Activated T-cell treated with anti-CD3 and anti-CD28 coated beads, Interleukin-2, amount 50 U/mL, for 24 hours (primary cell): ENCODE data around the gene SMG9.
A peak's percentile ranks its signal among the peaks of the same experiment; 100 is the strongest.

Experiments used
- DNase-seq: peaks from one replicate; pipeline ENCODE4 v3.0.0-alpha.2; 2020
- H3K27ac Mint-ChIP-seq: 2 replicates; pipeline ENCODE4 v1.8.0; 2020; ENCODE audit warnings: mild to moderate bottlenecking, mixed read lengths
- H3K27me3 Mint-ChIP-seq: 2 replicates; pipeline ENCODE4 v1.8.0; 2020; ENCODE audit warnings: mixed read lengths
- H3K36me3 Mint-ChIP-seq: 2 replicates; pipeline ENCODE4 v1.8.0; 2020; ENCODE audit warnings: low read depth, mixed read lengths
- H3K4me1 Mint-ChIP-seq: 2 replicates; pipeline ENCODE4 v1.8.0; 2020; ENCODE audit warnings: low read depth, mixed read lengths
- H3K4me3 Mint-ChIP-seq: 2 replicates; pipeline ENCODE4 v1.8.0; 2020; ENCODE audit warnings: mild to moderate bottlenecking, moderate library complexity, mixed read lengths
- H3K9me3 Mint-ChIP-seq: 2 replicates; pipeline ENCODE4 v1.8.0; 2020; ENCODE audit warnings: mixed read lengths

Gene SMG9

DNA sequence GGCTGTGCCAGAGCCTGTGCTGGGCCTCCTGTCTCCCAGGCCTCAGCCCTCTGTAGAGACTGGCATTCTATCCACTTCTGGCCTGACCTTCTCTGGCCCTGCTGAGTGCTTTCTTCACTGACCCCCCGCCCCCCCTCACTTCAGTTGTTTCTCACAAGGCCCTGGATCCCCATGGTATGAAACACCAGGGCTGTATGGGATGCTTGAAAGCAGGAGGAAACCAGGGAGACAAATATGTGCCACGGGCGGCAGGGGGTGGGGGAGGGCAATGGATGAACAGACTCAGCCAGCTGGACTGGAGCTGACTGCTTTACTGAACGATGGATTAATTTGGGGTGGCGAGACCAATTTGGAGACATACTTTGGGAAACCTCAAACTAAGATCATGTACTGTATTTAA lies 24.8 kb downstream of the SMG9 start:
- no peak for DNase-seq
- H3K9me3 Mint-ChIP-seq, result no peaks in the 10 kb centered on the region
- peaks cover 71% of the 10 kb centered on the region for H3K36me3 Mint-ChIP-seq
- no peaks in the 10 kb centered on the region for H3K27me3 Mint-ChIP-seq
- H3K4me3 Mint-ChIP-seq, result no peak overlapping the region
- H3K4me1 Mint-ChIP-seq, result no peaks in the 10 kb centered on the region
- peak overlapping the region; percentile 5 for H3K27ac Mint-ChIP-seq

DNA sequence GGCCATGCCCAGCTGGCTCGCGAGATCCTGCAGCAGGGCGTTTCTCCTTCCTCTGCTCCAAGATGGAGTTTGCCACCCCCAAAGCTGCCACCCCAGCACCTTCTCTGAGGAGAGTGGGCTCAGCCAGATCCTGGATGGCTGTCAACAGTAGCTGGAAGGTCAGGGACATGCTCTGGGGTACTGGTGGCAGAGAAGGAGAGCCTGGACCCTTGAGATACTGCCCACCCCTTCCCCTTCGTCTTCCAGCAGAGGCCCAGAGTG lies 27.2 kb downstream of the SMG9 start:
- peaks cover 47% of the 10 kb centered on the region for H3K36me3 Mint-ChIP-seq
- no peak for DNase-seq
- no peaks in the 10 kb centered on the region for H3K4me1 Mint-ChIP-seq
- H3K9me3 Mint-ChIP-seq, result no peaks in the 10 kb centered on the region
- H3K4me3 Mint-ChIP-seq, result no peak overlapping the region
- H3K27ac Mint-ChIP-seq, result no peak overlapping the region
- no peaks in the 10 kb centered on the region for H3K27me3 Mint-ChIP-seq

DNA sequence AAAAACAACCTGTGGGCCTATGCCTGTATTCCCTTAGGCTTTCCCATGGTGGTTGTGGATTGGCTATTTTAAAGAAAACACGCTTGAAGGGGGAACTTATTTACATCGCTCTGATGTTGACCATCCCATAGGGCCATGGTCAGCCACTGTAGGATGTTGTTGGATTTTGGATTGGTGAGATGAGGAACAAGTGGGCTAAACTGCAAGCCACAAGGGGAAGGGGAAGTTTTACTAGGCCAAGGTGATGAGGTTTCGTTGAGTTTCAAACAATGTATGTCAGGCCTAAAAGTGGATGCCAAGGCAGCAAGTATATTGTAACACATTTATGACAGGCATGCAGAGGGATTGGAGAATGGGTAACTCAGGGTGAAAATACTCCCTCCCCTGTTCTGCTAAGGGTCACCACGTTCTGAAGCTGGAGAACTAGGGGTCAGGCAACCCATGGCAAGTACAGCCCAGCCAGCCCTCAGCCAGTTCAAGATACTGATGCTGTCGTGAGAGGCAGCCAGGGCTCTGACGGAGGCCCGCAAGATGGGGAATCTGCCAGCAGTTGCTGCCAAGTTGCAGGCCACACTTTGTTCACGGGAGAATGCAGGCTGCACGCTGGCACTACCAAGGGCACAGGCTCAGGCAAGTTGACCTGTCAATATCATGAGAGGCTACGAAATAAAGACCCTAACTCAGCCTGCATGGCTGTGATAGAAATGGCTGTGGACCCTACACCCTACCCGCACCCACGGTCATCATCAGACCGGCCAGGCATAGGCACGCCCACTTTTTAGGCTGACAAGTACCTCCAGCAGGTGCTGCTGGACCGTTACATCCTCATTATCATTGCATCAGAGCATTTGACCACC lies 27.8 kb downstream of the SMG9 start:
- H3K36me3 Mint-ChIP-seq, result peaks cover 41% of the 10 kb centered on the region
- H3K4me3 Mint-ChIP-seq, result no peak overlapping the region
- no peak overlapping the region for H3K27ac Mint-ChIP-seq
- H3K4me1 Mint-ChIP-seq, result no peaks in the 10 kb centered on the region
- no peaks in the 10 kb centered on the region for H3K27me3 Mint-ChIP-seq
- DNase-seq, result no peak
- no peaks in the 10 kb centered on the region for H3K9me3 Mint-ChIP-seq

DNA sequence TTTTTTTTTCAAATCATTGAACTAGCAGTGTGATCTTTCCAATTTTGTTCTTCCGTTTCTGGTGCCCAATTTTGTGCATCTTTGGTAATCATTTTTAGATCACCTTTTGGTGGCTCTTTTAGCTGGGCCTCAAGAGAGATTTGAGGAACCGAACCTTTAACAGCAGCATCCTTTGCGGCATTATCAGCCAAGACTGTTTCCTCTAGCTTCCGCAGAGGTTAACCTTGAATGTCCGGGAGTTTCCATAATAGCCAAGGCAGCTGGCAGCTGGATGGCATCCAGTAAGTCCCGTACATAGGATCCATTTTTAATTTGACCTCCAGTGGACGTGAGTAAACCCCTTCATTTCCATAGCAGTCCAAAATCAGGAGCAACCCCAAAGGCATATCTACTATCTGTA lies 29.3 kb downstream of the SMG9 start:
- Mint-ChIP-seq H3K27me3 (peaks cover 3% of the 10 kb centered on the region), H3K9me3 (no peaks in the 10 kb centered on the region), H3K4me3 (no peak overlapping the region), H3K4me1 (peaks cover 2% of the 10 kb centered on the region), H3K36me3 (peaks cover 27% of the 10 kb centered on the region), H3K27ac (no peak overlapping the region)
- no peak for DNase-seq

DNA sequence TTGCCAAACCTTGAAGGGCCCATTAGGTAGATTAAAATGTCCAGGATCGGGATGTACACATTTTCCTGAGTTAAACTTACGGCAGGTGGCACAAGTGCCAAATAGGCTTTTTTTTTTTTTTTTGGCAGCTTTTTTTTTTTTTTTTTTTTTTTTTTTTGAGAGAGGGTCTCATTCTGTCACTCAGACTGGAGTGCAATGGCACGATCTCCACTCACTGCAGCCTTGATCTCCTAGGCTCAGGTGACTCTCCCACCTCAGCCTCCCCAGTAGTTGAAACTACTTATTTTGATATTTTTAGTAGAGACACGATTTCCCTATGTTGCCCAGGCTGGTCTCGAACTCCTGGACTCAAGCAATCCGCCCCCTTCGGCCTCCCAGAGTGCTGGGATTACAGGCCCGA lies 29.9 kb downstream of the SMG9 start:
- Mint-ChIP-seq H3K27me3 (peaks cover 3% of the 10 kb centered on the region), H3K27ac (no peak overlapping the region), H3K4me3 (no peak overlapping the region), H3K4me1 (peaks cover 2% of the 10 kb centered on the region), H3K9me3 (no peaks in the 10 kb centered on the region), H3K36me3 (peaks cover 21% of the 10 kb centered on the region)
- DNase-seq, result no peak

DNA sequence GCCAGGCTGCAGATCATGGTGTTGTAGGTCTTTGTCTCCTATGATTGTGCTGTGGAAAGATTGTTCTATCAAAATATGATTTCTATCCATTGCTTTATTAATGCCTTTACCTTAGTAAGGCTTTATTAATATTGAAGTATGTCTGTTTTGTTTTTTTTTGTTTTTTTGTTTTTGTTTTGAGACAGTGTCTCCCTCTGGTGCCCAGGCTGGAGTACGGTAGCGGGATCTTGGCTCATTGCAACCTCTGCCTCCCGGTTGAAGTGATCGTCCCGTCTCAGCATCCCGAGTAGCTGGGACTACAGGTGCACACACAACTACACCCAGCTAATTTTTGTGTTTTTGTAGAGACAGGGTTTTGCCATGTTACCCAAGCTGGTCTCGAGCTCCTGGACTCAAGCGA lies 31.2 kb downstream of the SMG9 start:
- DNase-seq, result no peak

DNA sequence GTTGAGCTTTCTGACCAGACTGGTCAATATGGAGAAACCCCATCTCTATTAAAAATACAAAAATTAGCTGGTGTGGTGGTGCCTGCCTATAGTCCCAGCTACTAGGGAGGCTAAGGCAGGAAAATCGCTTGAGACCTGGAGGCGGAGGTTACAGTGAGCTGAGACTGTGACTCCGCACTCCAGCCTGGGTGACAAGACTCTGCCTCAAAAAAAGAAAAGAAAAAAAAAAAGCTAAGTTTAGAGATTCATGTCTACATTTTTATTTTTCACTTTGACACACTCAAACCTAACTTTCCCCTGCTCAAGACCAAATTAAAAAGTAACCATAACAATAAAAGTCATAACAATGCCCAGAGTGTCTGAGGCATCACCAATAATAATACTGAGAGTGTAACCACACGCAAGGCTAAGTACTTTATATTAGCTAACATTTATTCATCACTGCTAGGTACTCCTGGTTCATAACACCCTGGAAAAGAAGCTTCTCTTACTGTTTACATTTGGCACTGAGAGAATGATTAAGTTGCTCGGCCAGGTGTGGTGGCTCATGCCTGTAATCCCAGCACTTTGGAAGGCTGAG lies 33.2 kb downstream of the SMG9 start:
- Mint-ChIP-seq H3K36me3 (no peaks in the 10 kb centered on the region), H3K27ac (no peak overlapping the region), H3K9me3 (no peaks in the 10 kb centered on the region), H3K27me3 (peaks cover 3% of the 10 kb centered on the region), H3K4me1 (peaks cover 2% of the 10 kb centered on the region), H3K4me3 (no peak overlapping the region)
- no peak for DNase-seq

More for the DNA sequence above, 31.2 kb downstream of the SMG9 start:
- Mint-ChIP-seq H3K4me1 (peaks cover 2% of the 10 kb centered on the region), H3K27ac (no peak overlapping the region), H3K27me3 (peaks cover 3% of the 10 kb centered on the region), H3K36me3 (peaks cover 8% of the 10 kb centered on the region), H3K4me3 (no peak overlapping the region), H3K9me3 (no peaks in the 10 kb centered on the region)

DNA sequence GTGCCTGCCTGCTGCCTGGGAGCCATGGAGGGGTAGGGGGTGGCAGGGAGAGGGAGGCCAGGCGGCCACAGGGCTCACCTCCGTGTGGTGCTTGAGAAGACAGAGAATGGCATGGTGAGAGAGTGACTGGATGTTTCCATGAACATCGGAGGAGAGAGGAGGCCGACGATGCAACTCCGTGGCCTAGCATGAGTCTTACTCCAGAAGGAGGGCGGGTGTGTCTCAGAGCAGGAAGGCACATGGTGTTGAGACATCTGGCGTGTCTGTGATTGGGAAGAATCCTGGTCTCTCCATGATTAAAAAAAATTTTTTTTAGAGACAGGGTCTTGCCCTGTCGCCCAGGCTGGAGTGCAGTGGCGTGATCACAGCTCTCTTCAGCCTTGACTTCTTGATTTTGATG lies 33.8 kb downstream of the SMG9 start:
- no peaks in the 10 kb centered on the region for H3K36me3 Mint-ChIP-seq
- H3K4me1 Mint-ChIP-seq, result peaks cover 2% of the 10 kb centered on the region
- H3K27me3 Mint-ChIP-seq, result peaks cover 4% of the 10 kb centered on the region
- H3K4me3 Mint-ChIP-seq, result no peak overlapping the region
- H3K27ac Mint-ChIP-seq, result peak overlapping the region; percentile 18
- no peak for DNase-seq
- H3K9me3 Mint-ChIP-seq, result no peaks in the 10 kb centered on the region

DNA sequence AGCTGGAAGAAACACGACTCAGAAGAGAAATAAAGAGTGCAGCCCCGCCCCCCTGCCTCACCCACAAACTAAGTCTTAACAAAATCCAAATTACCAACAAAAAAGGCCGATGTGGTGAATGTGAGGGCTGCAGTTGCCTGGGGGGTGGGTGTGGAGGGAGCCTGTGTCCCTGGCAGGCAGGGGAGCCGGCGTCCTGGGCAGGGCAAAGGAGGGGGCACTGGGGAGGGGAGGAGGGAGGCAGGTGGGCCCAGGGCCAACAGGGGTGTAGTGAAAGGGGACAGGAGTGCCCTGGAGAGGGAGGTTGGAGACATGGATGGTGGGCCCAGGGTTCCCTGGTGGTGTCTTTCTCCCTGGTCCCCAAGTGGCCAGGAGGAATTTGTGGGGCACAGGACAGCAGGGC lies 34.8 kb downstream of the SMG9 start:
- peaks cover 8% of the 10 kb centered on the region for H3K27me3 Mint-ChIP-seq
- H3K27ac Mint-ChIP-seq, result no peak overlapping the region
- H3K4me1 Mint-ChIP-seq, result peaks cover 2% of the 10 kb centered on the region

DNA sequence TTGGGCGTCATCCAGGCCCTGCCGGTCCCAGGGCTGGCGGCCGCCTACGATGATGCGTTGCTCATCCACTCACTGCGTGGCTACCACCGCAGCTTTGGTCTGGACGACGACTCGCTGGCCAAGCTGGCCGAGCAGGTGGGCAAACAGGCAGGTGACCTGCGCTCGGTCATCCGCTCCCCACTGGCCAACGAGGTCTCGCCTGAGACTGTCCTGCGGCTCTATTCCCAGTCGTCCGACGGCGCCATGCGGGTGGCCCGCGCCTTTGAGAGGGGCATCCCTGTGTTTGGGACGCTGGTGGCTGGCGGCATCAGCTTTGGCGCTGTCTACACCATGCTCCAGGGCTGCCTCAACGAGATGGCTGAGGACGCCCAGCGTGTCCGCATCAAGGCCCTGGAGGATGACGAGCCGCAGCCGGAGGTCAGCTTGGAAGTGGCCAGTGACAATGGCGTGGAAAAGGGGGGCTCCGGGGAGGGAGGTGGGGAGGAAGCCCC lies 35.3 kb downstream of the SMG9 start:
- Mint-ChIP-seq H3K27me3 (peaks cover 11% of the 10 kb centered on the region), H3K36me3 (no peaks in the 10 kb centered on the region), H3K4me1 (peaks cover 2% of the 10 kb centered on the region), H3K4me3 (no peak overlapping the region), H3K9me3 (no peaks in the 10 kb centered on the region), H3K27ac (no peak overlapping the region)
- no peak for DNase-seq

More for the DNA sequence above, 34.8 kb downstream of the SMG9 start:
- no peaks in the 10 kb centered on the region for H3K36me3 Mint-ChIP-seq
- no peak overlapping the region for H3K4me3 Mint-ChIP-seq
- no peaks in the 10 kb centered on the region for H3K9me3 Mint-ChIP-seq
- DNase-seq, result no peak

DNA sequence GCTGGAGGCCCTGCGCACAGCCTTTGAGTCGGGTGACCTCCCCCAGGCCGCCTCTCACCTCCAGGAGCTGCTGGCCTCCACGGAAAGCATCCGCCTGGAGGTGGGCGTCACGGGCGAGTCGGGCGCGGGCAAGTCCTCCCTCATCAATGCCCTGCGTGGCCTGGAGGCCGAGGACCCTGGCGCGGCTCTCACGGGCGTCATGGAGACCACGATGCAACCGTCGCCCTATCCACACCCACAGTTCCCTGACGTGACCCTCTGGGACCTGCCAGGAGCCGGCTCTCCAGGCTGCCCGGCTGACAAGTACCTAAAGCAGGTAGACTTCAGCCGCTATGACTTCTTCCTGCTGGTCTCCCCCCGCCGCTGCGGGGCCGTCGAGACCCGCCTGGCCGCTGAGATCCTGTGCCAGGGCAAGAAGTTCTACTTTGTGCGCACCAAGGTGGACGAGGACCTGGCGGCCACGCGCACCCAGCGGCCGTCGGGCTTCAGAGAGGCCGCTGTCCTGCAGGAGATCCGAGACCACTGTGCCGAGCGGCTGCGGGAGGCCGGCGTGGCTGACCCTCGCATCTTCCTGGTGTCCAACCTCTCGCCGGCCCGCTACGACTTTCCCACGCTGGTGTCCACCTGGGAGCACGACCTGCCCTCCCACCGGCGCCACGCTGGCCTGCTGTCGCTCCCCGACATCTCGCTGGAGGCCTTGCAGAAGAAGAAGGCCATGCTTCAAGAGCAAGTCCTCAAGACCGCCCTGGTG lies 36.0 kb downstream of the SMG9 start:
- Mint-ChIP-seq H3K27me3 (peaks cover 11% of the 10 kb centered on the region), H3K9me3 (no peaks in the 10 kb centered on the region), H3K4me1 (peaks cover 2% of the 10 kb centered on the region), H3K4me3 (no peak overlapping the region), H3K27ac (no peak overlapping the region), H3K36me3 (no peaks in the 10 kb centered on the region)
- no peak for DNase-seq

DNA sequence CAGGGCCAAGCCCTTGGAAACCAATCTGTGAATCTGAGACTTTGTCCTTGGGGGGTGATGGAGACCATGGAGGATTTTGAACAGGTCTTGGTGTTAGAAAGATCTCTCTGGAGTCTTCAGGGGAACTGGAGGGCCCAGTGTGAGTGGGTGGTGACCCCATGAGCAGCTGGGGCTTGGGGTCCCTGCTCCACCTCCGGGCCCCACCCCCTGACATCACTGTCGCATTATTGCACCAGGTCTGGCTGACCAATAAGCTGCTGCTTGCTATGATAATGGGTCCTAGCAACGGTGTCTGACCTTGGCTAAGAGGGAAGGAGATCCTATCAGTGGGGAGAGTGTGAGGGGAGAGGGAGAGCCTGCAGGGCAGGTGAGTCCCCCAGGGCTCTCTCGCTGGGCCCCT lies 39.0 kb downstream of the SMG9 start, which contains the start of gene IRGC:
Gene IRGC, plus strand, starts transcription at position 301 of the 400 bp plus-strand sequence. CDS start 2,483 bp downstream, outside the sequence.
- H3K27ac Mint-ChIP-seq, result no peak within 1 kb of the TSS
- H3K9me3 Mint-ChIP-seq, result no peaks in the 10 kb centered on the region
- H3K36me3 Mint-ChIP-seq, result no peaks in the 10 kb centered on the region
- peaks cover 12% of the 10 kb centered on the region for H3K27me3 Mint-ChIP-seq
- no peak within 1 kb of the TSS for H3K4me3 Mint-ChIP-seq
- H3K4me1 Mint-ChIP-seq, result peaks cover 3% of the 10 kb centered on the region
- no peak for DNase-seq

DNA sequence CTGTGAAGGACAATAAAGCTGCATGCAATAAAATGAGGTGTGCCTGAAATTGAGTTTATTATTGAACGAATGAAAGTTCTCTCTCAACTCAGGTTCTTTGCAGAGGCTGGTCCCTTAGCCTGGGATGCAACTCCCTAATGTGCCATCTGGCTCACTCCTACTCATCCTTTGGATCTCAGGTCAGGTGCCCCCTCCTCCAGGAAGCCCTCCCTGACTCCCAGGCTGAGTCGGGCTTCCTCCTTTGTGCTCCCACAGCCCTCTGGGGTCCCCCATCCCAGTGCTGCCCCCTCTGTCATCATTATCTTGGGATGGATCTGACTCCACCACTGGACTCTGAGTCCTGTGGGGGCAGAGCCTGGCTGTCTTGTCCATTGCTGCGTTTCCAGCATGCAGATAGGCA lies 41.6 kb downstream of the SMG9 start:
- Mint-ChIP-seq H3K4me3 (no peak overlapping the region), H3K36me3 (peaks cover 1% of the 10 kb centered on the region), H3K9me3 (peaks cover 4% of the 10 kb centered on the region), H3K4me1 (peaks cover 3% of the 10 kb centered on the region), H3K27ac (no peak overlapping the region), H3K27me3 (peaks cover 12% of the 10 kb centered on the region)
- no peak for DNase-seq

DNA sequence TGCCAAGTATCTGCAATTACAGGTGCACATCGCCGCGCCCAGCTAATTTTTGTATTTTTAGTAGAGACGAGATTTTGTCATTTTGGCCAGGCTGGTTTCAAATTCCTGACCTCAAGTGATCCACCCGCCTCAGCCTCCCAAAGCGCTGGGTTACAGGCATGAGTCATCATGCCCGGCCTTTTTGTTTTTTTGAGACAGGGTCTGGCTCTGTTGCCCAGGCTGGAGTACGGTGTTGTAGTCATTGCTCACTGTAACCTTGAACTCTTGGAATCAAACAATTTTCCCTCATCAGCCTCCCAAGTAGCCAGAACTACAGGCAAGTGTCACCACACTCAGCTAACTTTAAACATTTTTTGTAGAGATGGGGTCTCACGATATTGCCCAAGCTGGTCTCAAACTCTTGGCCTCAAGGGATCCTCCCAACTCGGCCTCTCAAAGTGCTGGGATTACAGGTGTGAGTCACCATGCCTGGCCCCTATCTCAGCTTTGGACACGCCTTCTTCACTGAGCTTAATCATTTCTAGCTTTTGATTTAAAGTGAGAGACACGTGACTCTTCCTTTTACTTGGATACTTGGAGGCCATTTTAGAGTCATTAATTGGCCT lies 42.9 kb downstream of the SMG9 start:
- no peak overlapping the region for H3K4me3 Mint-ChIP-seq
- DNase-seq, result no peak
- peaks cover 12% of the 10 kb centered on the region for H3K27me3 Mint-ChIP-seq

More for the DNA sequence above, 42.9 kb downstream of the SMG9 start:
- no peak overlapping the region for H3K27ac Mint-ChIP-seq
- H3K9me3 Mint-ChIP-seq, result peaks cover 4% of the 10 kb centered on the region
- peaks cover 1% of the 10 kb centered on the region for H3K36me3 Mint-ChIP-seq
- H3K4me1 Mint-ChIP-seq, result peaks cover 3% of the 10 kb centered on the region
